ENCODE measurements around the gene PRKG2. TPM values are rescaled to one million over a fixed set of nuclear protein-coding genes. Genes with fewer than 3 reads are reported as not detected.

PRKG2 gene
- total and polyA plus RNA-seq, 2 of the 13 experiments (the other 11 are each of a cell fraction or from before 2014, with no cell fraction given) = 0.04 TPM

- TF ChIP-seq, protein P1, sequence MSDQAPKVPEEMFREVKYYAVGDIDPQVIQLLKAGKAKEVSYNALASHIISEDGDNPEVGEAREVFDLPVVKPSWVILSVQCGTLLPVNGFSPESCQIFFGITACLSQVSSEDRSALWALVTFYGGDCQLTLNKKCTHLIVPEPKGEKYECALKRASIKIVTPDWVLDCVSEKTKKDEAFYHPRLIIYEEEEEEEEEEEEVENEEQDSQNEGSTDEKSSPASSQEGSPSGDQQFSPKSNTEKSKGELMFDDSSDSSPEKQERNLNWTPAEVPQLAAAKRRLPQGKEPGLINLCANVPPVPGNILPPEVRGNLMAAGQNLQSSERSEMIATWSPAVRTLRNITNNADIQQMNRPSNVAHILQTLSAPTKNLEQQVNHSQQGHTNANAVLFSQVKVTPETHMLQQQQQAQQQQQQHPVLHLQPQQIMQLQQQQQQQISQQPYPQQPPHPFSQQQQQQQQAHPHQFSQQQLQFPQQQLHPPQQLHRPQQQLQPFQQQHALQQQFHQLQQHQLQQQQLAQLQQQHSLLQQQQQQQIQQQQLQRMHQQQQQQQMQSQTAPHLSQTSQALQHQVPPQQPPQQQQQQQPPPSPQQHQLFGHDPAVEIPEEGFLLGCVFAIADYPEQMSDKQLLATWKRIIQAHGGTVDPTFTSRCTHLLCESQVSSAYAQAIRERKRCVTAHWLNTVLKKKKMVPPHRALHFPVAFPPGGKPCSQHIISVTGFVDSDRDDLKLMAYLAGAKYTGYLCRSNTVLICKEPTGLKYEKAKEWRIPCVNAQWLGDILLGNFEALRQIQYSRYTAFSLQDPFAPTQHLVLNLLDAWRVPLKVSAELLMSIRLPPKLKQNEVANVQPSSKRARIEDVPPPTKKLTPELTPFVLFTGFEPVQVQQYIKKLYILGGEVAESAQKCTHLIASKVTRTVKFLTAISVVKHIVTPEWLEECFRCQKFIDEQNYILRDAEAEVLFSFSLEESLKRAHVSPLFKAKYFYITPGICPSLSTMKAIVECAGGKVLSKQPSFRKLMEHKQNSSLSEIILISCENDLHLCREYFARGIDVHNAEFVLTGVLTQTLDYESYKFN (CRISPR knock-in tag; conservative IDR thresholded peaks at IDR 0.05) = no peak
- TF ChIP-seq PHB2 (IDR thresholded peaks at IDR 0.05; ENCODE audit: partially characterized antibody) = no peak
These were observed 78.7 kb downstream of the PRKG2 start (continued) for GRCh38 chr4:81136161-81136905.

DNA sequence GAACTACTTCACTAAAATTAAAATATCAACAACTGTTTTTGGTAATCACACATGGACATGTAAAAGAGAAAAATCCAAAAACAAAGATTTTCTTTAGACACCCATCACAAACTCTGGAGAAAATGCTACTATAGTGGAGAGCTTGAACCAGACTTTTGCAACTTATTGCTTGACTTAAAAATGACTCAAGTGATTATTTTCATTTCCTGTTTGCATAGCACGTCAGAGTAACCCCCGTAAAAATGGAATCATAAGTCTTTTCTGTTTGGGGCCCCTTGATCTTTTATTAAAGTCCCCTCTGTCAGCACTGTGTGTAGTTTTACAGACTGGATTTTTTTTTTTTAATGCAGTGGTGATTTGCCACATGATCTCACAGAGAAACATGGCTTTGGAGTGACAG lies 79.5 kb downstream of the PRKG2 start:
- CTCF ChIA-PET (ENCODE audit: low intra/inter-chr PET ratio, low total read pairs) = no interaction called here
- intact Hi-C loops (cut with micrococcal nuclease; ENCODE audit: unreplicated experiment) = no loop called here
- no peak overlapping the region for H3K27ac ChIP-seq (ENCODE audit: extremely low read length, insufficient read depth, low read length)
- no TSS peak for BruUV-seq (replicated peaks)
- POLR2A ChIA-PET = no interaction called here
- H3K4me1 ChIP-seq (ENCODE audit: insufficient read depth, low read length) = no peaks in the 10 kb centered on the region
- WGBS (ENCODE audit: low lambda C conversion rate) = 0% methylated on average over 2 of the region's 2 CpGs
- H3K4me3 ChIP-seq (replicated peaks in 1 of 3; ENCODE audit: insufficient read depth in 1 of 3, low read depth in 2 of 3, low read length in 3 of 3) = no peak overlapping the region
- H3K79me2 ChIP-seq (ENCODE audit: insufficient read depth, low read length) = no peaks in the 10 kb centered on the region
- no peaks in the 10 kb centered on the region for H3K36me3 ChIP-seq (replicated peaks in 1 of 2; ENCODE audit: control insufficient read depth in 1 of 2, insufficient read depth in 2 of 2, low read length in 2 of 2)
- H3K4me2 ChIP-seq (ENCODE audit: low read depth, low read length) = no peak overlapping the region
- H3K9me3 ChIP-seq (ENCODE audit: low read length) = no peaks in the 10 kb centered on the region
- DNase-seq (ENCODE audit: low spot score) = no peak
- ATAC-seq = no peak
- FAIRE-seq = no peak
- no peak overlapping the region for H2AFZ ChIP-seq (ENCODE audit: low read length)
- no peaks in the 10 kb centered on the region for H3K27me3 ChIP-seq (ENCODE audit: control insufficient read depth in 1 of 2, insufficient read depth in 2 of 2, low read length in 2 of 2)
- H3K9ac ChIP-seq (ENCODE audit: insufficient read depth, low read depth, low read length) = no peak overlapping the region
- no peaks in the 10 kb centered on the region for H4K20me1 ChIP-seq (ENCODE audit: insufficient read depth, low read length)
- in situ Hi-C loops (cut with HindIII; ENCODE audit: extremely low pct_ligation_motif_present, low pct_unique_long_range_greater_than_20kb) = no loop called here
- TF ChIP-seq ZNF24 (IDR thresholded peaks at IDR 0.05) = no peak
- TF ChIP-seq ATF7-NPFF (CRISPR knock-in tag; IDR thresholded peaks at IDR 0.05; ENCODE audit: low read depth) = no peak
- TF ChIP-seq, protein P2, sequence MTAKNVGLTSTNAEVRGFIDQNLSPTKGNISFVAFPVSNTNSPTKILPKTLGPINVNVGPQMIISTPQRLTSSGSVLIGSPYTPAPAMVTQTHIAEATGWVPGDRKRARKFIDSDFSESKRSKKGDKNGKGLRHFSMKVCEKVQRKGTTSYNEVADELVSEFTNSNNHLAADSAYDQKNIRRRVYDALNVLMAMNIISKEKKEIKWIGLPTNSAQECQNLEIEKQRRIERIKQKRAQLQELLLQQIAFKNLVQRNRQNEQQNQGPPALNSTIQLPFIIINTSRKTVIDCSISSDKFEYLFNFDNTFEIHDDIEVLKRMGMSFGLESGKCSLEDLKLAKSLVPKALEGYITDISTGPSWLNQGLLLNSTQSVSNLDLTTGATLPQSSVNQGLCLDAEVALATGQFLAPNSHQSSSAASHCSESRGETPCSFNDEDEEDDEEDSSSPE (CRISPR knock-in tag; IDR thresholded peaks at IDR 0.05) = no peak
- TF ChIP-seq, protein P3, sequence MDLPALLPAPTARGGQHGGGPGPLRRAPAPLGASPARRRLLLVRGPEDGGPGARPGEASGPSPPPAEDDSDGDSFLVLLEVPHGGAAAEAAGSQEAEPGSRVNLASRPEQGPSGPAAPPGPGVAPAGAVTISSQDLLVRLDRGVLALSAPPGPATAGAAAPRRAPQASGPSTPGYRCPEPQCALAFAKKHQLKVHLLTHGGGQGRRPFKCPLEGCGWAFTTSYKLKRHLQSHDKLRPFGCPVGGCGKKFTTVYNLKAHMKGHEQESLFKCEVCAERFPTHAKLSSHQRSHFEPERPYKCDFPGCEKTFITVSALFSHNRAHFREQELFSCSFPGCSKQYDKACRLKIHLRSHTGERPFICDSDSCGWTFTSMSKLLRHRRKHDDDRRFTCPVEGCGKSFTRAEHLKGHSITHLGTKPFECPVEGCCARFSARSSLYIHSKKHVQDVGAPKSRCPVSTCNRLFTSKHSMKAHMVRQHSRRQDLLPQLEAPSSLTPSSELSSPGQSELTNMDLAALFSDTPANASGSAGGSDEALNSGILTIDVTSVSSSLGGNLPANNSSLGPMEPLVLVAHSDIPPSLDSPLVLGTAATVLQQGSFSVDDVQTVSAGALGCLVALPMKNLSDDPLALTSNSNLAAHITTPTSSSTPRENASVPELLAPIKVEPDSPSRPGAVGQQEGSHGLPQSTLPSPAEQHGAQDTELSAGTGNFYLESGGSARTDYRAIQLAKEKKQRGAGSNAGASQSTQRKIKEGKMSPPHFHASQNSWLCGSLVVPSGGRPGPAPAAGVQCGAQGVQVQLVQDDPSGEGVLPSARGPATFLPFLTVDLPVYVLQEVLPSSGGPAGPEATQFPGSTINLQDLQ (CRISPR knock-in tag; IDR thresholded peaks at IDR 0.05) = no peak
- TF ChIP-seq FOSL1 (CRISPR knock-in tag; IDR thresholded peaks at IDR 0.05; ENCODE audit: borderline replicate concordance) = no peak
- TF ChIP-seq, protein P4, sequence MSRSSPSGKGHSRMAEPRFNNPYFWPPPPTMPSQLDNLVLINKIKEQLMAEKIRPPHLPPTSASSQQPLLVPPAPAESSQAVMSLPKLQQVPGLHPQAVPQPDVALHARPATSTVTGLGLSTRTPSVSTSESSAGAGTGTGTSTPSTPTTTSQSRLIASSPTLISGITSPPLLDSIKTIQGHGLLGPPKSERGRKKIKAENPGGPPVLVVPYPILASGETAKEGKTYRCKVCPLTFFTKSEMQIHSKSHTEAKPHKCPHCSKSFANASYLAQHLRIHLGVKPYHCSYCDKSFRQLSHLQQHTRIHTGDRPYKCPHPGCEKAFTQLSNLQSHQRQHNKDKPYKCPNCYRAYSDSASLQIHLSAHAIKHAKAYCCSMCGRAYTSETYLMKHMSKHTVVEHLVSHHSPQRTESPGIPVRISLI (CRISPR knock-in tag; IDR thresholded peaks at IDR 0.05; ENCODE audit: borderline replicate concordance) = no peak
- TF ChIP-seq ZNF20 (CRISPR knock-in tag; IDR thresholded peaks at IDR 0.05) = no peak
- TF ChIP-seq ZNF432 (CRISPR knock-in tag; IDR thresholded peaks at IDR 0.05; ENCODE audit: borderline replicate concordance) = no peak
- TF ChIP-seq SAP130 (CRISPR knock-in tag; IDR thresholded peaks at IDR 0.05; ENCODE audit: low read depth) = no peak
- no peak for TF ChIP-seq RAD51 (IDR thresholded peaks at IDR 0.05; ENCODE audit: borderline replicate concordance)
